HFFc6 (cell line): ENCODE data around the gene FAM24B. TPM values are rescaled to one million over a fixed set of nuclear protein-coding genes. Genes with fewer than 3 reads are reported as not detected.
"Not testable (repeated sequence)": the region's sequence is repeated elsewhere in the genome, so short reads cannot be mapped to it uniquely, and the experiment has no call there.

Experiments
- DNase-seq: peaks from one replicate; pipeline ENCODE4 v3.0.0-alpha.2; 2018
- H3K27ac Mint-ChIP-seq: 2 replicates; pipeline ENCODE4 v1.8.0; 2020; ENCODE audit warnings: mild to moderate bottlenecking, mixed read lengths
- H3K27me3 Mint-ChIP-seq: 2 replicates; pipeline ENCODE4 v1.8.0; 2021; ENCODE audit warnings: mild to moderate bottlenecking, moderate library complexity, mixed read lengths; ENCODE audit not compliant: insufficient read depth
- H3K36me3 Mint-ChIP-seq: 2 replicates; pipeline ENCODE4 v1.8.0; 2021; ENCODE audit warnings: low read depth, mixed read lengths
- H3K4me1 Mint-ChIP-seq: 2 replicates; pipeline ENCODE4 v1.8.0; 2020; ENCODE audit warnings: low read depth, mixed read lengths
- H3K4me3 Mint-ChIP-seq: 2 replicates; pipeline ENCODE4 v1.8.0; 2020; ENCODE audit warnings: mild to moderate bottlenecking, moderate library complexity, mixed read lengths
- H3K9me3 Mint-ChIP-seq: 2 replicates; pipeline ENCODE4 v1.8.0; 2020; ENCODE audit warnings: mild to moderate bottlenecking, mixed read lengths
- CTCF ChIP-seq: fragments of 200-600 bp; sonication (generic); IDR thresholded peaks from 2 replicates; pipeline ENCODE4 v1.5.0; 2021; ENCODE audit warnings: antibody characterized with exemption, mild to moderate bottlenecking
- total RNA-seq, 6 experiments: library from RNA; stranded (reverse); fragmentation: NEBNext Ultra II Directional; extraction: Animal tissue kit (Norgen Biotek cat#: 25700); gene quantifications; 2 replicates in 1 of 6; 3 replicates in 5 of 6; pipeline ENCODE4 v1.2.3, GENCODE V29; 2021

Gene FAM24B
- total RNA-seq, 6 experiments from 2014 or later, result 5.0 to 7.2 (median 6.3) TPM

DNA sequence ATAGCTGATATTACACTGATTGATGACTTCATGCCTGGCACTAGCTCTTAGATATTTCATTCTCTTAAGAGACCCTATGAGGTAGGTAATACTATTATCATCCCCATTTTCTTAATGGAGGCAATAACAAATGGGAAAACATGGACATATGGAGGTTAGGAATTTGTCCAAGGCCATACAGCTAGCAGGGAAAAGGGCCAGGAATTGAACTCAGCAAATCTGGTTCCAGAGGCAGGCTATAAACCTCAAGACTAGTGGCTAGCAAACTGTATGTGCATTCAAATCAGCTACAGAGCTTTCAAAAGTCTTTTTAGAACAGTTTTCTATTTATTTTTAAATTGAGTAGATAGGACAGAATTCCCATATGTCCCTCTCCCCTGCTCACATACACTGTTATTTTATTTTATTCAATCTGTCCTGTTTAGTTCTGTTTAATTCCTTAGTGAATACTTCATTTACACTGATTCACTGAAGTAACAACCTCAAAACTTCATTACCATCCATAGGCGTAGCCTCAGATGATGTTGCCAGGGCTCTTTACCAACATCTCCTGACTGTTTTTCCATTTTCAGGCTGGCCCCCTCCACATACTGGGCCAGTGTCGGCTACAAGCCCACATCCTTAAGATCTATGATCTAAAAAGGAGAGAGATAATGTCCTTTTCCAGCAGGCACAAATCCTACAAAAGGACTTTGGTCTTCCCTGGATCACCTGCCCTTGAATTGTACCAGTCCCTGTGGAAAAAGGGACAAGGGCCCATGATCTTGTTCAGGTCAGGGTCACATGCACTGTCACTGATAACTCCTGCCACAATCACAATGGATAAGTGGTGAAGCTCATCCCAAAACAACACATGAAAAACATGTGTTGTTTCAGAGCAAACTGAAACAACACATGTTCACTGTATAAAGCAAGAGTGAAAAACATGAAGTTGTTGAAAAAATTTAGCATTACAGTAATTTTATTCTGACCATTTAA lies 15.9 kb downstream of the FAM24B start:
- TF ChIP-seq CTCF, result no peak
- DNase-seq, result no peak
- Mint-ChIP-seq H3K9me3 (peaks cover 20% of the 10 kb centered on the region), H3K27ac (peak overlapping the region; percentile 85), H3K36me3 (peaks cover 32% of the 10 kb centered on the region), H3K4me3 (no peak overlapping the region), H3K27me3 (no peaks in the 10 kb centered on the region; the same call in 1 of the 2 replicates), H3K4me1 (peaks cover 87% of the 10 kb centered on the region)

GRCh38 chr10:122861711-122862161 lies 17.6 kb downstream of the FAM24B start:
- Mint-ChIP-seq H3K4me1 (peaks cover 93% of the 10 kb centered on the region), H3K27me3 (no peaks in the 10 kb centered on the region; the same call in 1 of the 2 replicates), H3K9me3 (peaks cover 5% of the 10 kb centered on the region), H3K4me3 (peak overlapping the region; percentile 14), H3K27ac (peak overlapping the region; percentile 86), H3K36me3 (peaks cover 24% of the 10 kb centered on the region)
- TF ChIP-seq CTCF, result no peak
- peak; percentile 66 for DNase-seq

GRCh38 chr10:122859527-122859926 lies 19.9 kb downstream of the FAM24B start:
- peaks cover 25% of the 10 kb centered on the region for H3K36me3 Mint-ChIP-seq
- no peaks in the 10 kb centered on the region for H3K9me3 Mint-ChIP-seq

GRCh38 chr10:122858042-122858441 lies 21.3 kb downstream of the FAM24B start:
- not testable (repeated sequence) for H3K27me3 Mint-ChIP-seq, H3K4me3 Mint-ChIP-seq, H3K9me3 Mint-ChIP-seq, DNase-seq
- Mint-ChIP-seq H3K27ac (0 out of 2 replicates have a peak overlapping the region, but pooled peaks have one; percentile 96), H3K36me3 (peaks cover 30% of the 10 kb centered on the region), H3K4me1 (peaks cover 93% of the 10 kb centered on the region)

More at GRCh38 chr10:122859527-122859926, 19.9 kb downstream of the FAM24B start:
- TF ChIP-seq CTCF, result no peak
- peaks cover 93% of the 10 kb centered on the region for H3K4me1 Mint-ChIP-seq
- no peak overlapping the region for H3K27ac Mint-ChIP-seq
- no peak overlapping the region for H3K4me3 Mint-ChIP-seq
- H3K27me3 Mint-ChIP-seq, result no peaks in the 10 kb centered on the region; the same call in 1 of the 2 replicates
- no peak for DNase-seq

- H3K27ac Mint-ChIP-seq, result peak overlapping the region; percentile 96
- DNase-seq, result no peak
- no peak for TF ChIP-seq CTCF
- H3K36me3 Mint-ChIP-seq, result peaks cover 32% of the 10 kb centered on the region
- H3K4me1 Mint-ChIP-seq, result peaks cover 93% of the 10 kb centered on the region
- peak overlapping the region; percentile 14; the same call in 1 of the 2 replicates for H3K4me3 Mint-ChIP-seq
- no peaks in the 10 kb centered on the region for H3K27me3 Mint-ChIP-seq
- H3K9me3 Mint-ChIP-seq, result no peaks in the 10 kb centered on the region
Measured at GRCh38 chr10:122856902-122857301, 22.5 kb downstream of the FAM24B start.

DNA sequence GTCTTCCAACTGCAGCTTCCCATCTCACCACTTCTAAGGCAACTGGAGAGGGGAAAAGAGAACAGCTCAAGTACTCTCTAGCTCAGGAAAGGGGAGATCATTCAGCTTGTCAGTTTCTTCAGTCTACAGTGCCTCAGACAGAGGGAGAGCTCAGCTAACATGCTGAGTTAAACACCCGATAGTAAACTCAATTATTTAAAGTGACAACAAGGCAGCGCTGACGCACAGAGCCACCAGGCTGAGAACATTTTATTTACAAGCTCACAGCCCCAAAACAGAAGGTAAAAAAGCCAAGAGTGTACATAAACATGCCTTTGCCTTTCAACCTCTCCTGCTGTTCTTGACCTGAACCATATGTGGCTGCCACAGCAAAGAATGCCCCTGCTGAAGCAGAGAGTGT lies 23.6 kb downstream of the FAM24B start:
- DNase-seq, result no peak
- no peak for TF ChIP-seq CTCF
- Mint-ChIP-seq H3K9me3 (no peaks in the 10 kb centered on the region), H3K27me3 (no peaks in the 10 kb centered on the region), H3K27ac (peak overlapping the region; percentile 96), H3K4me1 (peaks cover 93% of the 10 kb centered on the region), H3K36me3 (peaks cover 32% of the 10 kb centered on the region), H3K4me3 (peak overlapping the region; percentile 80)
